Measurements from ENCODE around the gene NBPF3. TPM values are rescaled to one million over a fixed set of nuclear protein-coding genes. Genes with fewer than 3 reads are reported as not detected.
"Not testable (repeated sequence)": the region's sequence is repeated elsewhere in the genome, so short reads cannot be mapped to it uniquely, and the experiment has no call there.

NBPF3 gene
- polyA plus RNA-seq (2013, experiment 1 of 4), result 14.0 TPM
- 12.5 TPM for polyA plus RNA-seq (2013, experiment 2 of 4)
- polyA plus RNA-seq (2013, experiment 3 of 4), result 10.7 TPM
- 14.8 TPM for polyA plus RNA-seq (2013, experiment 4 of 4)

DNA sequence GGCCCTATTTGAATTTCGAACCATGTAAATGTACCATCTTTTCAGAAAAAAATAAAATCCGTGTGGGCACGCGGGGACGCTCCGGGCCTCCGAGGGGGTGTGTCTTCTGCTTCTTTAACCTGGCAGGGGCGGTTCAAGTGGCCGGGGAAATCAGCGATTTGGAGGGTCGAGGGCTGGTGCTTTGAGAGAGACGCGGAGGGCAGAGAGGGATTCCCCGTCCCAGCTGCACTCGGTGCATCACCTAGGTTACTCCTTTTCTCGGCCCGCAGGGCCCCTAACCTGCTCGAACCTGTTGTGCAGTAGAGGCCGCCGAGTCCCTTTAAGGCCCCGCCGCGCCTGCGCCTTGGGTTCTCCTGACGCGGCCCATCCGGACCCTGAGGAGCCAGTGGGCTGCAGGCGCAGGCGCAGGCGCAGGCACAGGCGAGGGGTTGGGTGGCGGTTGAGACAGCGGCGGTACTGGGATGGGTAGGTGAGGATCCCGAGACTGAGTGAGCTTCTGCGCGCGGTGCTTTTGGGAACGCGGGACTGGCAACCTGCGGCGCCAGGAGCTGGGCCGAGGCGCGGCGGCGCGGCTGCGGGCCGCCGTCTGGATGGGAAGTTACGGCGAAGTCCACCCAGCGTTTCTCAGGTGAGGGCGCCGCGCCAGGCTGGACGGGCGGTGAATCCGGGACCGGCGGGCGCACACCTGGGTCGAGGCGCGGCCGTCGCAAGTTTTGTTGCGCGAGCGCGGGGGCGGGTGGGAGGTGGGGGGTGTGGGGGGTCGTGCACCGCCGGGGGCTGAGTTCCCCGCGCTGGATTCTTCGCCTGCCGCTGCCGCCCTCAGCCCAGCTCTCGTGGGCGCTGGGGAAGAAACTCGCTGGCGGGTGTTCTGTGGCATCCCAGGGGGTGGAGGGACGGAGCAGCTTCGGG lies at the start of gene NBPF3:
Gene NBPF3, plus strand, starts transcription at position 417 of the 909 bp plus-strand sequence. CDS start 4,950 bp downstream, outside the sequence.
- H3K27me3 ChIP-seq (ENCODE audit: control insufficient read depth, insufficient read depth, low read length, poor library complexity, severe bottlenecking), result peaks cover 28% of the 10 kb centered on the region
- 0% methylated on average over 86 of the region's 87 CpGs for WGBS, 2 experiments

GRCh38 chr1:21391497-21391896 lies 48.4 kb upstream of the NBPF3 start:
- no peaks in the 10 kb centered on the region for H3K9me3 ChIP-seq (ENCODE audit: control insufficient read depth, low read length)
- 91 to 92% methylated on average over 4 of the region's 4 CpGs for WGBS, 2 experiments
- no peaks in the 10 kb centered on the region for H3K4me1 ChIP-seq (ENCODE audit: control insufficient read depth, insufficient read depth, low read length)
- no peak overlapping the region for H3K27ac ChIP-seq (ENCODE audit: insufficient read depth, low read depth, low read length, poor library complexity, severe bottlenecking)
- H3K36me3 ChIP-seq (ENCODE audit: control insufficient read depth, insufficient read depth, low read length), result no peaks in the 10 kb centered on the region
- H3K4me3 ChIP-seq (ENCODE audit: insufficient read depth, low read depth, low read length), result no peak overlapping the region
- H3K27me3 ChIP-seq (ENCODE audit: control insufficient read depth, insufficient read depth, low read length, poor library complexity, severe bottlenecking), result no peaks in the 10 kb centered on the region

More for the DNA sequence above, at the start of gene NBPF3:
- H3K9me3 ChIP-seq (ENCODE audit: control insufficient read depth, low read length), result no peaks in the 10 kb centered on the region
- peak within 1 kb of the TSS; percentile 65 for H3K4me3 ChIP-seq (ENCODE audit: insufficient read depth, low read depth, low read length)
- H3K4me1 ChIP-seq (ENCODE audit: control insufficient read depth, insufficient read depth, low read length), result no peaks in the 10 kb centered on the region
- H3K27ac ChIP-seq (ENCODE audit: insufficient read depth, low read depth, low read length, poor library complexity, severe bottlenecking), result no peak within 1 kb of the TSS
- H3K36me3 ChIP-seq (ENCODE audit: control insufficient read depth, insufficient read depth, low read length), result no peaks in the 10 kb centered on the region

GRCh38 chr1:21392587-21393263 lies 47.2 kb upstream of the NBPF3 start:
- Histone ChIP-seq H3K27me3 (ENCODE audit: control insufficient read depth, insufficient read depth, low read length, poor library complexity, severe bottlenecking) (no peaks in the 10 kb centered on the region), H3K9me3 (ENCODE audit: control insufficient read depth, low read length) (no peaks in the 10 kb centered on the region), H3K36me3 (ENCODE audit: control insufficient read depth, insufficient read depth, low read length) (no peaks in the 10 kb centered on the region), H3K4me1 (ENCODE audit: control insufficient read depth, insufficient read depth, low read length) (peaks cover 2% of the 10 kb centered on the region), H3K27ac (ENCODE audit: insufficient read depth, low read depth, low read length, poor library complexity, severe bottlenecking) (no peak overlapping the region), H3K4me3 (ENCODE audit: insufficient read depth, low read depth, low read length) (no peak overlapping the region)
- WGBS, 2 experiments, result 86 to 92% methylated on average over 15 of the region's 15 CpGs

DNA sequence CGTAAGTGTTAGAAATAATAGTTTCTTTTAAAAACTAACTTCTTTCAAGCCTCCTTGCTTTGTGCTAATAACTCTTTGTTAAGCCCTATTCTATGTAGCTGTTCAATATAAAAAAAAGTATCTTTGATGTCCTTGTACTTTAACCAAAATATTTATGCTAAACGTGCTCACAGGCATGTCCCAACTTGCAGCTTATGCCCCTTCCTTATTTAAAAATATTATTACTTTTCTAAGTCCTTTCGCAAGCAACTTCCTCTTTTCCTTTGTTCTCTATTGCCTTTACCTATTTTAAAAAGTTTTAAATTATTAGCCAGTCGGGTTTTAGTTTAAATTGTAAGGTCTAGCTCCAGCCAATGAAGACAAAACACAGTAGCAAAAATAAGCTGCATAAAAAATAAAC lies 43.4 kb upstream of the NBPF3 start:
- WGBS, 2 experiments, result 83 to 84% methylated on average over 3 of the region's 4 CpGs
- Histone ChIP-seq H3K36me3 (ENCODE audit: control insufficient read depth, insufficient read depth, low read length) (no peaks in the 10 kb centered on the region), H3K4me1 (ENCODE audit: control insufficient read depth, insufficient read depth, low read length) (peaks cover 3% of the 10 kb centered on the region), H3K4me3 (ENCODE audit: insufficient read depth, low read depth, low read length) (no peak overlapping the region), H3K9me3 (ENCODE audit: control insufficient read depth, low read length) (no peaks in the 10 kb centered on the region), H3K27ac (ENCODE audit: insufficient read depth, low read depth, low read length, poor library complexity, severe bottlenecking) (no peak overlapping the region), H3K27me3 (ENCODE audit: control insufficient read depth, insufficient read depth, low read length, poor library complexity, severe bottlenecking) (no peaks in the 10 kb centered on the region)

- WGBS, 2 experiments, result 60 to 64% methylated on average over 15 of the region's 15 CpGs
- no peaks in the 10 kb centered on the region for H3K9me3 ChIP-seq (ENCODE audit: control insufficient read depth, low read length)
- no peak overlapping the region for H3K4me3 ChIP-seq (ENCODE audit: insufficient read depth, low read depth, low read length)
- H3K27me3 ChIP-seq (ENCODE audit: control insufficient read depth, insufficient read depth, low read length, poor library complexity, severe bottlenecking), result no peaks in the 10 kb centered on the region
- H3K4me1 ChIP-seq (ENCODE audit: control insufficient read depth, insufficient read depth, low read length), result peaks cover 3% of the 10 kb centered on the region
- no peak overlapping the region for H3K27ac ChIP-seq (ENCODE audit: insufficient read depth, low read depth, low read length, poor library complexity, severe bottlenecking)
- no peaks in the 10 kb centered on the region for H3K36me3 ChIP-seq (ENCODE audit: control insufficient read depth, insufficient read depth, low read length)
These were observed 42.1 kb upstream of the NBPF3 start for GRCh38 chr1:21397813-21398188.

GRCh38 chr1:21401726-21402346 lies 38.1 kb upstream of the NBPF3 start:
- H3K27ac ChIP-seq (ENCODE audit: insufficient read depth, low read depth, low read length, poor library complexity, severe bottlenecking); H3K36me3 ChIP-seq (ENCODE audit: control insufficient read depth, insufficient read depth, low read length); H3K4me1 ChIP-seq (ENCODE audit: control insufficient read depth, insufficient read depth, low read length); H3K27me3 ChIP-seq (ENCODE audit: control insufficient read depth, insufficient read depth, low read length, poor library complexity, severe bottlenecking); H3K4me3 ChIP-seq (ENCODE audit: insufficient read depth, low read depth, low read length); H3K9me3 ChIP-seq (ENCODE audit: control insufficient read depth, low read length): not testable (repeated sequence)
- 94 to 96% methylated on average over 5 to 8 of the region's 9 CpGs for WGBS, 2 experiments

- Histone ChIP-seq H3K27ac (ENCODE audit: insufficient read depth, low read depth, low read length, poor library complexity, severe bottlenecking) (no peak overlapping the region), H3K4me3 (ENCODE audit: insufficient read depth, low read depth, low read length) (no peak overlapping the region), H3K4me1 (ENCODE audit: control insufficient read depth, insufficient read depth, low read length) (no peaks in the 10 kb centered on the region), H3K36me3 (ENCODE audit: control insufficient read depth, insufficient read depth, low read length) (no peaks in the 10 kb centered on the region), H3K27me3 (ENCODE audit: control insufficient read depth, insufficient read depth, low read length, poor library complexity, severe bottlenecking) (no peaks in the 10 kb centered on the region), H3K9me3 (ENCODE audit: control insufficient read depth, low read length) (no peaks in the 10 kb centered on the region)
- 80 to 82% methylated on average over 1 to 2 of the region's 2 CpGs for WGBS, 2 experiments
These were observed 33.3 kb upstream of the NBPF3 start for GRCh38 chr1:21406659-21407058.

- not testable (repeated sequence) for H3K27ac ChIP-seq (ENCODE audit: insufficient read depth, low read depth, low read length, poor library complexity, severe bottlenecking); H3K4me3 ChIP-seq (ENCODE audit: insufficient read depth, low read depth, low read length); H3K36me3 ChIP-seq (ENCODE audit: control insufficient read depth, insufficient read depth, low read length); H3K9me3 ChIP-seq (ENCODE audit: control insufficient read depth, low read length); H3K4me1 ChIP-seq (ENCODE audit: control insufficient read depth, insufficient read depth, low read length); H3K27me3 ChIP-seq (ENCODE audit: control insufficient read depth, insufficient read depth, low read length, poor library complexity, severe bottlenecking)
- WGBS, 2 experiments, result 79 to 83% methylated on average over 3 of the region's 3 CpGs
These were observed 30.0 kb upstream of the NBPF3 start for GRCh38 chr1:21409897-21410296.

DNA sequence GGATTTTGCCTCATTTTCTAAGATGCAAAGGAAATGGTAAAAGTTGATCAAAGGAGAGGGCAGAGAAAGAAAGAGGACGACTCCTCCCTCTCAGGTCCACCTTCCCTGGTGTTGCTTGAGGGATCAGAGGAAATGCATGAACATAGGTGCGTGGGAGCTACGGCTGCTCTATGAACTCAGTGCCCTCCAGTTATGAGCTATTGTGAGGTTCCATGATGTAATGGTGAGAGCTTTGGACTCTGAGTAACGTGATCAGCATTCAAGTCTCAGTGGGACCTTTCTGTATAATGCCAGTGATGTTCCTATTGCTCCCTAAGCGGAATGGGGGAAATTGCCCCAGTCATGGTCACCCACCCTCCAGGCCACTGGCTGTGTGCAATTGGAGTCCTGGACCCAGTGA lies 25.9 kb upstream of the NBPF3 start:
- peaks cover 3% of the 10 kb centered on the region for H3K27me3 ChIP-seq (ENCODE audit: control insufficient read depth, insufficient read depth, low read length, poor library complexity, severe bottlenecking)
- WGBS, 2 experiments, result 90 to 94% methylated on average over 5 of the region's 5 CpGs
- H3K9me3 ChIP-seq (ENCODE audit: control insufficient read depth, low read length), result no peaks in the 10 kb centered on the region
- no peaks in the 10 kb centered on the region for H3K36me3 ChIP-seq (ENCODE audit: control insufficient read depth, insufficient read depth, low read length)
- no peaks in the 10 kb centered on the region for H3K4me1 ChIP-seq (ENCODE audit: control insufficient read depth, insufficient read depth, low read length)
- H3K4me3 ChIP-seq (ENCODE audit: insufficient read depth, low read depth, low read length), result no peak overlapping the region
- H3K27ac ChIP-seq (ENCODE audit: insufficient read depth, low read depth, low read length, poor library complexity, severe bottlenecking), result no peak overlapping the region

DNA sequence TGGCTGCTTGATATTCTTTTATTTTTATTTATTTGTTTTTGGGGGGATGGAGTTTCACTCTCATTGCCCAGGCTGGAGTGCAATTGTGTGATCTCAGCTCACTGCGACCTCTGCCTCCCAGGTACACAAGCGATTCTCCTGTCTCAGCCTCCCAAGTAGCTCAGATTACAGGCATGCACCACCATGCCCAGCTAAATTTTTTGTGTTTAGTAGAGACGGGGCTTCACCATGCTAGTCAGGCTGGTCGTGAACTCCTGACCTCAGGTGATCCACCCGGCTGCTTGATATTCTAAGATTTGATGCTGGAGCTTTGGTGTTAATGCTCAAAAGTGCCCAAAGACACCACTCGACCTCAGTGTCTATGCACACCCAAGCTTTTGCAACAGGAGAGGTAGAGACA lies 19.6 kb upstream of the NBPF3 start:
- not testable (repeated sequence) for H3K4me1 ChIP-seq (ENCODE audit: control insufficient read depth, insufficient read depth, low read length); H3K27ac ChIP-seq (ENCODE audit: insufficient read depth, low read depth, low read length, poor library complexity, severe bottlenecking); H3K9me3 ChIP-seq (ENCODE audit: control insufficient read depth, low read length); H3K27me3 ChIP-seq (ENCODE audit: control insufficient read depth, insufficient read depth, low read length, poor library complexity, severe bottlenecking); H3K4me3 ChIP-seq (ENCODE audit: insufficient read depth, low read depth, low read length); H3K36me3 ChIP-seq (ENCODE audit: control insufficient read depth, insufficient read depth, low read length)
- 84 to 85% methylated on average over 6 of the region's 6 CpGs for WGBS, 2 experiments

Data from ectodermal cell (in vitro differentiated cells).